Measurements from ENCODE around the gene ITGAE. TPM values are rescaled to one million over a fixed set of nuclear protein-coding genes. Genes with fewer than 3 reads are reported as not detected.

The ITGAE gene
- total and polyA plus RNA-seq, 10 of the 15 experiments (the other 5 are each of a cell fraction or from before 2014, with no cell fraction given), result 13.1 to 161 (median 34.8) TPM

- TF ChIP-seq ZNF687 (IDR thresholded peaks at IDR 0.05), result no peak
- TF ChIP-seq SMC3 (IDR thresholded peaks at IDR 0.05; ENCODE audit: borderline replicate concordance, low read length), result no peak
- TF ChIP-seq MTA3 (IDR thresholded peaks at IDR 0.05; ENCODE audit: borderline replicate concordance, low read length), result no peak
- no peak for TF ChIP-seq CBX5 (IDR thresholded peaks at IDR 0.05; ENCODE audit: low read depth)
- no peak for TF ChIP-seq ZNF217 (IDR thresholded peaks at IDR 0.05)
- no peak for TF ChIP-seq GATAD2B (conservative IDR thresholded peaks at IDR 0.05; ENCODE audit: low read depth)
- no peak for TF ChIP-seq REST (IDR thresholded peaks at IDR 0.05; ENCODE audit: low read depth, low read length)
- no peak for TF ChIP-seq ETV6 (conservative IDR thresholded peaks at IDR 0.05 in 1 of 2, IDR thresholded peaks at IDR 0.05 in 1 of 2; ENCODE audit: borderline replicate concordance in 1 of 2, low read depth in 1 of 2)
- TF ChIP-seq ZNF592 (IDR thresholded peaks at IDR 0.05), result no peak
- TF ChIP-seq MYC (IDR thresholded peaks at IDR 0.05; ENCODE audit: insufficient read depth, insufficient read length, insufficient replicate concordance, low read length, severe bottlenecking), result no peak
- no peak for TF ChIP-seq MYB (IDR thresholded peaks at IDR 0.05; ENCODE audit: borderline replicate concordance, low read depth, low read length)
Observed at GRCh38 chr17:3815122-3815521, 14.1 kb upstream of the ITGAE start (continued).

All from GM12878 (cell line).